T-cell (primary cell): ENCODE measurements around the gene SLC39A2. TPM values are rescaled to one million over a fixed set of nuclear protein-coding genes. Genes with fewer than 3 reads are reported as not detected.
"Not testable (repeated sequence)": the region's sequence is repeated elsewhere in the genome, so short reads cannot be mapped to it uniquely, and the experiment has no call there.

Source experiments
- ATAC-seq, 4 experiments: fragments of 200-7000 bp in 3 of 4; fragments of 150-1000 bp in 1 of 4; cut with Tn5 transposase; replicated peaks in 1 of 4; 1 replicate in 3 of 4; 2 replicates in 1 of 4; pipeline ENCODE4 v1.10.0; 2021; ENCODE audit warnings: moderate library complexity in 3 of 4, mild to moderate bottlenecking in 2 of 4, moderate number of reproducible peaks in 1 of 4
- CTCF ChIA-PET, 2 donors: fragments of 300-600 bp; sonication (Branson Sonifier 250); formaldehyde crosslinking; loops; one replicate each; lab custom pipeline; 2022; ENCODE audit warnings: antibody characterized with exemption in 2 of 2; lab: Charles Lee
- POLR2A ChIA-PET, 2 donors: fragments of 300-600 bp; sonication (Branson Sonifier 250); formaldehyde crosslinking; loops; one replicate each; lab custom pipeline; 2022; ENCODE audit warnings: antibody characterized with exemption in 2 of 2; lab: Charles Lee
- DNase-seq, 35 experiments: peaks; one replicate each; pipeline versions ENCODE4 v3.0.0 to v3.0.0-alpha.2; 2013 to 2023
- H3K27ac ChIP-seq: one replicate; pipeline ENCODE4 v1.5.1; 2013; ENCODE audit warnings: low read length
- H3K27me3 ChIP-seq, 2 experiments: replicated peaks in 1 of 2; 1 replicate in 1 of 2; 2 replicates in 1 of 2; pipeline versions ENCODE4 v1.6.1 to v1.7.0; 2013; ENCODE audit warnings: low read length in 1 of 2, mixed read lengths in 1 of 2; ENCODE audit not compliant: control insufficient read depth in 2 of 2, insufficient read depth in 2 of 2; ENCODE audit errors: extremely low read depth in 1 of 2
- H3K36me3 ChIP-seq, 2 donors: 1 replicate in 1 of 2; 2 replicates in 1 of 2; pipeline versions ENCODE4 v1.6.1 to v1.7.0; 2013; ENCODE audit warnings: low read length in 1 of 2; ENCODE audit not compliant: control insufficient read depth in 2 of 2, insufficient read depth in 1 of 2; ENCODE audit errors: extremely low read depth in 1 of 2
- H3K4me1 ChIP-seq, 2 experiments: 1 replicate in 1 of 2; 2 replicates in 1 of 2; pipeline versions ENCODE4 v1.6.1 to v1.7.0; 2013; ENCODE audit warnings: low read length in 2 of 2, mixed read lengths in 1 of 2; ENCODE audit not compliant: insufficient read depth in 2 of 2, control insufficient read depth in 1 of 2; ENCODE audit errors: extremely low read depth in 1 of 2
- H3K4me3 ChIP-seq, 2 donors: 1 replicate in 1 of 2; 2 replicates in 1 of 2; pipeline versions ENCODE4 v1.5.1 to v1.7.0; 2013; ENCODE audit warnings: mild to moderate bottlenecking in 2 of 2, low read length in 1 of 2, moderate library complexity in 1 of 2; ENCODE audit not compliant: control insufficient read depth in 1 of 2; ENCODE audit errors: extremely low read depth in 1 of 2
- H3K9me3 ChIP-seq: 2 replicates; pipeline ENCODE4 v1.7.0; 2013
- H3K27ac Mint-ChIP-seq, 2 donors: one replicate each; pipeline ENCODE4 v1.8.0; 2020 to 2021; ENCODE audit warnings: mild to moderate bottlenecking in 2 of 2, mixed read lengths in 2 of 2
- H3K27me3 Mint-ChIP-seq, 2 donors: one replicate each; pipeline ENCODE4 v1.8.0; 2021 to 2022; ENCODE audit warnings: mixed read lengths in 2 of 2
- H3K36me3 Mint-ChIP-seq: one replicate; pipeline ENCODE4 v1.8.0; 2021; ENCODE audit warnings: mixed read lengths
- H3K4me1 Mint-ChIP-seq, 3 donors: one replicate each; pipeline ENCODE4 v1.8.0; 2020 to 2022; ENCODE audit warnings: mixed read lengths in 3 of 3, mild to moderate bottlenecking in 1 of 3
- H3K4me3 Mint-ChIP-seq, 3 donors: one replicate each; pipeline ENCODE4 v1.8.0; 2020 to 2022; ENCODE audit warnings: mild to moderate bottlenecking in 3 of 3, mixed read lengths in 3 of 3, moderate library complexity in 3 of 3
- H3K9me3 Mint-ChIP-seq, 3 donors: one replicate each; pipeline ENCODE4 v1.8.0; 2020 to 2022; ENCODE audit warnings: mixed read lengths in 3 of 3
- WGBS: methylation state at CpG from one replicate; pipeline ENCODE4 v1.1.5; 2013; ENCODE audit warnings: missing lambda C conversion rate; ENCODE audit not compliant: insufficient coverage; 5-methylcytosine and 5-hydroxymethylcytosine counted together
- total RNA-seq, 35 experiments: library from RNA in 6 of 35; stranded (reverse) in 6 of 35; fragments of 120-200 nt in 1 of 35; gene quantifications; one replicate each; pipeline versions ENCODE4 v1.2.1 to v1.2.4 and lab custom pipeline; 2013 to 2026

SLC39A2 gene
- total RNA-seq, 5 donors from 2014 or later (not counting 1 experiment from before 2014, with no cell fraction given) = 0.35 TPM; not detected in 4

GRCh38 chr14:21001218-21001617 is 2.1 kb downstream of the SLC39A2 start:
- no peak overlapping the region for H3K4me3 Mint-ChIP-seq
- no peak overlapping the region for H3K27ac Mint-ChIP-seq
- ChIA-PET CTCF (interaction anchor here in 1 of 2 donors (0.9 kb wide), 1 partner anchor 14 kb away, joined by 4 read pairs; no protein-coding TSS in a partner anchor), POLR2A (interaction anchor here in 1 of 2 donors (0.6 kb wide), 1 partner anchor 25 kb away, joined by 6 read pairs; no protein-coding TSS in a partner anchor)
- DNase-seq (no peak), ATAC-seq (no peak)
- Histone ChIP-seq H3K27ac (no peak overlapping the region), H3K27me3 (no peaks in the 10 kb centered on the region), H3K4me1 (peaks cover 0 to 8% of the 10 kb centered on the region in 2 experiments), H3K9me3 (no peaks in the 10 kb centered on the region), H3K36me3 (peaks cover 5 to 11% of the 10 kb centered on the region in 2 donors), H3K4me3 (no peak overlapping the region)
- H3K4me1 Mint-ChIP-seq = peaks cover 16 to 24% (median 18%) of the 10 kb centered on the region in 3 donors
- WGBS = 100% methylated on average over 1 of the region's 7 CpGs
- no peaks in the 10 kb centered on the region for H3K27me3 Mint-ChIP-seq
- no peaks in the 10 kb centered on the region for H3K9me3 Mint-ChIP-seq
- peaks cover 9% of the 10 kb centered on the region for H3K36me3 Mint-ChIP-seq

GRCh38 chr14:21003788-21004346 is 4.8 kb downstream of the SLC39A2 start:
- no peak overlapping the region for H3K4me3 ChIP-seq
- no peaks in the 10 kb centered on the region for H3K27me3 ChIP-seq
- ChIA-PET POLR2A (interaction anchor here in 1 of 2 donors (0.6 kb wide), 1 partner anchor 13 kb away, joined by 4 read pairs; no protein-coding TSS in a partner anchor), CTCF (interaction anchor here (0.6 to 3.0 kb wide), 2 partner anchors 11 to 25 kb away, joined by 3 to 22 read pairs; no protein-coding TSS in a partner anchor)
- Mint-ChIP-seq H3K36me3 (no peaks in the 10 kb centered on the region), H3K27ac (no peak overlapping the region), H3K27me3 (no peaks in the 10 kb centered on the region), H3K4me3 (no peak overlapping the region), H3K4me1 (no peaks in the 10 kb centered on the region), H3K9me3 (no peaks in the 10 kb centered on the region)
- no peak overlapping the region for H3K27ac ChIP-seq
- DNase-seq (no peak), ATAC-seq (no peak)
- no peaks in the 10 kb centered on the region for H3K4me1 ChIP-seq
- 96% methylated on average over 4 of the region's 14 CpGs for WGBS
- H3K36me3 ChIP-seq = no peaks in the 10 kb centered on the region
- no peaks in the 10 kb centered on the region for H3K9me3 ChIP-seq

DNA sequence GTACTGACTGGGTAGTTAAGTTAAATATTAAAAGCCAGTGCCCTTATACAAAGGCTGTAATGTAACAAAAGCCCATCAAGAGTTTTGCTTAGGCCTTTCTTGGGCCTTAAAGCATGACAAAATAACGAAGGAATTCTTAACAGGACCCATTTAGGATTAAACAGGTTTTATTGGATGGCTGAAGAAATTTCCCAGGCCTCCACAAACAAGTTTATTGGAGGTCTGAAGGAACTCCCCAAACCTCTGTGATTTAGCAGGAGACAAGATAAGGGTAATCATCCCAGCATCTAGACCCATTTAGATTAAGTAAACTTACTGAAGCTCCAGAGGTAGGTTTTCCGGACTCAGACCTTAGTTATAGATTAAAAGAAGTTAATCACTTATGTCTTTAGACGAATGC is 10.6 kb downstream of the SLC39A2 start:
- H3K4me3 Mint-ChIP-seq, H3K4me1 Mint-ChIP-seq, H3K27ac Mint-ChIP-seq, ATAC-seq, H3K36me3 Mint-ChIP-seq, H3K9me3 ChIP-seq, H3K27ac ChIP-seq, H3K4me3 ChIP-seq, H3K36me3 ChIP-seq, H3K27me3 ChIP-seq, H3K9me3 Mint-ChIP-seq, H3K4me1 ChIP-seq, DNase-seq, POLR2A ChIA-PET: not testable (repeated sequence)
- H3K27me3 Mint-ChIP-seq = peaks cover 17 to 25% of the 10 kb centered on the region in 2 donors
- CTCF ChIA-PET = interaction anchor here in 1 of 2 donors (0.7 to 1.1 kb wide), 3 partner anchors 10 to 95 kb away, joined by 3 read pairs; no protein-coding TSS in a partner anchor
- WGBS = no CpG with 5 or more reads among the region's 3 CpGs

- Histone ChIP-seq H3K4me1 (no peaks in the 10 kb centered on the region), H3K27me3 (peaks cover 0 to 9% of the 10 kb centered on the region in 2 experiments), H3K9me3 (no peaks in the 10 kb centered on the region), H3K27ac (no peak overlapping the region), H3K4me3 (no peak overlapping the region), H3K36me3 (no peaks in the 10 kb centered on the region)
- Mint-ChIP-seq H3K4me1 (no peaks in the 10 kb centered on the region), H3K27me3 (peaks cover 17 to 25% of the 10 kb centered on the region in 2 donors), H3K27ac (no peak overlapping the region), H3K4me3 (no peak overlapping the region), H3K9me3 (no peaks in the 10 kb centered on the region), H3K36me3 (no peaks in the 10 kb centered on the region)
- ChIA-PET POLR2A (no interaction called here), CTCF (interaction anchor here (1.1 to 2.1 kb wide), 5 partner anchors 29 to 94 kb away, joined by 3 to 7 read pairs (median 4); no protein-coding TSS in a partner anchor)
- ATAC-seq (no peak), DNase-seq (no peak)
- WGBS = no CpG with 5 or more reads among the region's 1 CpG
Observed at GRCh38 chr14:21011136-21011535, 12.0 kb downstream of the SLC39A2 start.

GRCh38 chr14:21014761-21015190 is 15.7 kb downstream of the SLC39A2 start:
- POLR2A ChIA-PET = interaction anchor here (0.6 to 1.4 kb wide), 5 partner anchors 11 to 90 kb away, joined by 3 to 8 read pairs (median 3); no protein-coding TSS in a partner anchor
- no peak overlapping the region for H3K27ac Mint-ChIP-seq
- no peak overlapping the region for H3K27ac ChIP-seq

GRCh38 chr14:21015312-21015711 is 16.2 kb downstream of the SLC39A2 start:
- no peak overlapping the region for H3K27ac Mint-ChIP-seq
- ChIA-PET CTCF (interaction anchor here (0.6 to 5.5 kb wide), 48 partner anchors 8 to 673 kb away, joined by 3 to 111 read pairs (median 5); partner anchors contain the start of genes RNASE13 (in 1 of the 2), RNASE7 (in 1 of the 2), SALL2 (in 1 of the 2) and SLC39A2 (in 1 of the 2)), POLR2A (interaction anchor here (1.0 to 1.4 kb wide), 4 partner anchors 11 to 89 kb away, joined by 3 to 8 read pairs (median 4); no protein-coding TSS in a partner anchor)
- WGBS = 78% methylated on average over 6 of the region's 6 CpGs
- H3K4me3 ChIP-seq = no peak overlapping the region
- H3K9me3 Mint-ChIP-seq = no peaks in the 10 kb centered on the region
- peaks cover 0 to 9% of the 10 kb centered on the region in 2 experiments for H3K27me3 ChIP-seq
- no peak overlapping the region for H3K27ac ChIP-seq
- no peaks in the 10 kb centered on the region for H3K4me1 ChIP-seq
- H3K36me3 ChIP-seq = peaks cover 5 to 12% of the 10 kb centered on the region in 2 donors
- DNase-seq (no peak), ATAC-seq (no peak)
- peaks cover 24% of the 10 kb centered on the region for H3K36me3 Mint-ChIP-seq
- H3K9me3 ChIP-seq = no peaks in the 10 kb centered on the region
- no peaks in the 10 kb centered on the region for H3K4me1 Mint-ChIP-seq
- peaks cover 17 to 25% of the 10 kb centered on the region in 2 donors for H3K27me3 Mint-ChIP-seq
- no peak overlapping the region for H3K4me3 Mint-ChIP-seq

More at GRCh38 chr14:21014761-21015190, 15.7 kb downstream of the SLC39A2 start:
- H3K36me3 Mint-ChIP-seq = peaks cover 24% of the 10 kb centered on the region
- no peaks in the 10 kb centered on the region for H3K4me1 ChIP-seq
- CTCF ChIA-PET = interaction anchor here (0.5 to 5.5 kb wide), 54 partner anchors 8 to 673 kb away, joined by 3 to 111 read pairs (median 4); partner anchors contain the start of genes RNASE13 (in 1 of the 2), RNASE7 (in 1 of the 2), SLC39A2 (in 1 of the 2) and TMEM253 (in 1 of the 2)
- H3K4me3 Mint-ChIP-seq = no peak overlapping the region
- H3K4me1 Mint-ChIP-seq = no peaks in the 10 kb centered on the region
- H3K36me3 ChIP-seq = peaks cover 5 to 12% of the 10 kb centered on the region in 2 donors
- ATAC-seq (peak; percentile 68 to 87 (median 79)), DNase-seq (peak; percentile 23 to 91 (median 73))
- H3K27me3 Mint-ChIP-seq = peaks cover 17 to 25% of the 10 kb centered on the region in 2 donors
- H3K4me3 ChIP-seq = no peak overlapping the region
- WGBS = 10% methylated on average over 2 of the region's 4 CpGs
- H3K9me3 ChIP-seq = no peaks in the 10 kb centered on the region
- H3K27me3 ChIP-seq = peaks cover 0 to 9% of the 10 kb centered on the region in 2 experiments
- H3K9me3 Mint-ChIP-seq = no peaks in the 10 kb centered on the region
